ENCODE data around the gene FGFR4. TPM values are rescaled to one million over a fixed set of nuclear protein-coding genes. Genes with fewer than 3 reads are reported as not detected.
"Not testable (repeated sequence)": the region's sequence is repeated elsewhere in the genome, so short reads cannot be mapped to it uniquely, and the experiment has no call there.

Gene FGFR4
- polyA plus RNA-seq, 4 donors, result 7.6 to 118 (median 39.7) TPM

DNA sequence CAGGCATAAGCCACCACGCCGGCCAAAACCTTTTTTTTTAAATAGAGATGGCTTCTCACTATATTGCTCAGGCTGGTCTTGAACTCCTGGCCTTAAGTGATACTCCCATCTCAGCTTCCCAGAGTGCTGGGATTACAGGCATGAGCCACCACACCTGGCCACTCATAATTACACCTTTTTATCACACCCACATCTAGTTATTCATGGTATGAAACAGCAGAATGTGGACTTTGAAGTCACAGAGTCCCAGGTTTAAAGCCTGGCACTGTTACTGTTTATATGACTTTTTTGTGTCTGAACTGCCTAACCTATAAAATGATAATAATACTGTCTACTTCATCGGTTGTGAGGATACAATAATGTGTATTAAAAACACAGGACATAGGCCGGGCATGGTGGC lies 41.1 kb upstream of the FGFR4 start:
- Histone ChIP-seq H3K27me3 (ENCODE audit: control insufficient read depth in 3 of 3, insufficient read depth in 3 of 3, low read length in 3 of 3) (no peaks in the 10 kb centered on the region), H3K4me3 (ENCODE audit: low read depth in 1 of 3, low read length in 3 of 3) (no peak overlapping the region), H3K9me3 (ENCODE audit: control insufficient read depth in 2 of 2, insufficient read depth in 1 of 2, low read depth in 1 of 2, low read length in 1 of 2) (no peaks in the 10 kb centered on the region), H3K36me3 (ENCODE audit: control insufficient read depth in 3 of 3, insufficient read depth in 2 of 3, low read depth in 1 of 3, low read length in 3 of 3) (peaks cover 4 to 42% (median 6%) of the 10 kb centered on the region in 3 donors), H3K4me1 (ENCODE audit: control insufficient read depth in 3 of 3, insufficient read depth in 2 of 3, low read depth in 1 of 3, low read length in 2 of 3) (peaks cover 0 to 16% (median 0%) of the 10 kb centered on the region in 3 donors), H3K27ac (ENCODE audit: low read depth in 1 of 3, low read length in 2 of 3) (peak overlapping the region in 1 of 3 donors; percentile 86)
- WGBS, 3 donors, result 52 to 76% (median 56%) methylated on average over 4 of the region's 4 CpGs
- FAIRE-seq, result no peak
- peak; percentile 76 to 88 for DNase-seq

DNA sequence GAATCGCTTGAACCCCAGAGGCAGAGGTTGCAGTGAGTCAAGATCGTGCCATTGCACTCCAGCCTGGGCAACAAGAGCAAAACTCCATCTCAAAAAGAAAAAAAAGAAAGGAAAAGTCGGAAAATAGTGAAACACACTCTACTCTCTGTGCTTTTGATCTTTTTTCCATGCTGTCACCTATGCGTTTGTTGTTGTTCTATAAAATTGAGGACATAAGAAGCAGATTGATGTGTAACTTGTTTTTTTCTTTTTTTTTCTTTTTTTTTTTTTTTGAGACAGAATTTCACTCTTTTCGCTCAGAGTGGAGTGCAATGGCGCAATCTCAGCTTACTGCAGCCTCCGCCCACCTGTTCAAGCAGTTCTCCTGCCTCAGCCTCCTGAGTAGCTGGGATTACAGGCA lies 38.2 kb upstream of the FGFR4 start:
- not testable (repeated sequence) for FAIRE-seq; H3K27ac ChIP-seq (ENCODE audit: low read depth in 1 of 3, low read length in 2 of 3); H3K4me3 ChIP-seq (ENCODE audit: low read depth in 1 of 3, low read length in 3 of 3); H3K27me3 ChIP-seq (ENCODE audit: control insufficient read depth in 3 of 3, insufficient read depth in 3 of 3, low read length in 3 of 3); H3K9me3 ChIP-seq (ENCODE audit: control insufficient read depth in 2 of 2, insufficient read depth in 1 of 2, low read depth in 1 of 2, low read length in 1 of 2); DNase-seq
- Histone ChIP-seq H3K36me3 (ENCODE audit: control insufficient read depth in 3 of 3, insufficient read depth in 2 of 3, low read depth in 1 of 3, low read length in 3 of 3) (peaks cover 7 to 46% (median 11%) of the 10 kb centered on the region in 3 donors), H3K4me1 (ENCODE audit: control insufficient read depth in 3 of 3, insufficient read depth in 2 of 3, low read depth in 1 of 3, low read length in 2 of 3) (peaks cover 0 to 16% (median 0%) of the 10 kb centered on the region in 3 donors)
- 94 to 96% (median 96%) methylated on average over 7 of the region's 7 CpGs for WGBS, 3 donors

DNA sequence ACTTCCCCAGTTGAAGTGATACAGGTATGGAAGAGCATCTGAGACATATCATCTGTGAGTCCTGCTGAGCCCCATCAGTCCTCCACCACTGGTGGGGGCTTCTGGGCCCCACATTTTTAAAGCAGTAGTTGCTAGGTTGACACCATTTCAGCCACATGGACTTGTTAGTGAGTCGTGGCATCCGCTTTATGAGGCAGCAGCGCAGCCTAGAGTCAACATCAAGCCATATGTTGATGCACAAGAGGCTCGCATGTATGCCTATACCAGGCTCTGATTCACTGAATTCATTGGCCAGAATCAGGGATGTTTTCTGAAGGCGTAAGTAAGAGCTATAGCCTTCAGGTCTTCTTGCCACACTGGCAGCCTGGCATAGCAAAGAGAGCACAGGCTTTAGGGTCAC lies 37.4 kb upstream of the FGFR4 start:
- H3K4me3 ChIP-seq (ENCODE audit: low read depth in 1 of 3, low read length in 3 of 3), result no peak overlapping the region
- no peak for FAIRE-seq
- no peaks in the 10 kb centered on the region for H3K27me3 ChIP-seq (ENCODE audit: control insufficient read depth in 3 of 3, insufficient read depth in 3 of 3, low read length in 3 of 3)
- no peaks in the 10 kb centered on the region for H3K9me3 ChIP-seq (ENCODE audit: control insufficient read depth in 2 of 2, insufficient read depth in 1 of 2, low read depth in 1 of 2, low read length in 1 of 2)
- DNase-seq, result no peak
- no peak overlapping the region for H3K27ac ChIP-seq (ENCODE audit: low read depth in 1 of 3, low read length in 2 of 3)
- peaks cover 7 to 49% (median 9%) of the 10 kb centered on the region in 3 donors for H3K36me3 ChIP-seq (ENCODE audit: control insufficient read depth in 3 of 3, insufficient read depth in 2 of 3, low read depth in 1 of 3, low read length in 3 of 3)
- WGBS, 3 donors, result 91 to 95% (median 94%) methylated on average over 5 of the region's 5 CpGs
- peaks cover 0 to 12% (median 0%) of the 10 kb centered on the region in 3 donors for H3K4me1 ChIP-seq (ENCODE audit: control insufficient read depth in 3 of 3, insufficient read depth in 2 of 3, low read depth in 1 of 3, low read length in 2 of 3)

DNA sequence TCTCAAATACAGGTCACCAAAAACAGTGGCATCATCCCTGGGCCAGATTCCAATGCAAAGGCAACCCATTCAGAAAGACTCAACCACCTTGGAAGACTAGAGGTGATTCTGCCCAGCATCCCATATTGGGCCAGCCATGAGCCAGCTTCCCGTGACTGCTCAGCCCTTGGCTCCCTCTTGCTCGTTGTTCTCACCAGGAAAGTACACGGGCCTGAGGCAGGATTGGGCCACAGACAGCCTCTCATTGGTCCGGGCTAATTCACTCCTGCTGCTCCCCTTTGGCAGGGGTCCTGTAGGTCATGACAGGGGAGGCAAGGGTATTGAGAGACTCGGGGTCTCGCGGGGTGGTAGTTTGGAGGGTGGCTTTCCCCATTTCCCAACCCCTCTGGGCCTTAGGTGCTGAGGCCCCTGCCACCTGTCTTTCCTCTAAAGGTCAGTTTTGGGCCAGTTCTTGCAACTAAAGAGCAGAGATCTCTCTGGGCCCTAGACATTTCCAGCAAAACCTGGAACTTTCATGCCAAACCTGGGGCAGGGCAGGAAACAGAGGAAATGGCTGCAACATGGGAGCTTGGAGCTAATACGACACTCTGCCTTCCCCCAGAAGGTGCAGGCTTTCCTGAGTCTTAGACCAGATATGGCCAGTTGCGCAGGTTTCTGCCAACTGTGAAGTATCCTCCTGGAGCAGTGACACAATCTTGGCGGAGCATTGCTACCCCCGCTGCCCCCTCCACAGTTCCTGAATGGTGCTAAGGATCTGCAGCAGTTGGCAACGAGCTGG lies 22.0 kb upstream of the FGFR4 start:
- no peaks in the 10 kb centered on the region for H3K9me3 ChIP-seq (ENCODE audit: control insufficient read depth in 2 of 2, insufficient read depth in 1 of 2, low read depth in 1 of 2, low read length in 1 of 2)
- H3K36me3 ChIP-seq (ENCODE audit: control insufficient read depth in 3 of 3, insufficient read depth in 2 of 3, low read depth in 1 of 3, low read length in 3 of 3), result peaks cover 0 to 41% (median 3%) of the 10 kb centered on the region in 3 donors
- FAIRE-seq (no peak), DNase-seq (no peak)
- WGBS, 3 donors, result 83 to 96% (median 90%) methylated on average over 12 of the region's 12 CpGs
- H3K4me1 ChIP-seq (ENCODE audit: control insufficient read depth in 3 of 3, insufficient read depth in 2 of 3, low read depth in 1 of 3, low read length in 2 of 3), result peaks cover 0 to 41% (median 0%) of the 10 kb centered on the region in 3 donors
- peak overlapping the region in 1 of 3 donors; percentile 71 for H3K27ac ChIP-seq (ENCODE audit: low read depth in 1 of 3, low read length in 2 of 3)
- no peak overlapping the region for H3K4me3 ChIP-seq (ENCODE audit: low read depth in 1 of 3, low read length in 3 of 3)
- no peaks in the 10 kb centered on the region for H3K27me3 ChIP-seq (ENCODE audit: control insufficient read depth in 3 of 3, insufficient read depth in 3 of 3, low read length in 3 of 3)

DNA sequence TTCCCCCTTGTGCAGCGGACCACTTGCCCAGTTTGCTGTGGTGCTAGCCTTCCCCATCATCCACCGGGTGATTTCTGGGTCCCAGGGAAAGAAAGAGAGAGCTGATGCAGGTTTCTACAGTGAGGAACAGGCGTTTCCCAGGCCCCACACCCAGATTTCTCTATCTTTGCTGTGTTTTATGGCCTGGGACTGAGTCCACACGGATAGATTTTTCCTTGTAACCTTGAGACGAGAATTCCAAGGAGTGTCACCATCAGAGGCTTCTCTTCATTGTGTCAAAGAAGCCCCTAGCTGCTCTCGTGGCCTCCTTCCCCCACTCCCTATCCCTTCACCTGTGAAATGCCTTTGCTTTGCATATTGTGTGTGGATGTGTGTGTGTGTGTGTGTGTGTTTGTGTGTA lies 21.2 kb upstream of the FGFR4 start:
- Histone ChIP-seq H3K4me3 (ENCODE audit: low read depth in 1 of 3, low read length in 3 of 3) (no peak overlapping the region), H3K27ac (ENCODE audit: low read depth in 1 of 3, low read length in 2 of 3) (peak overlapping the region in 1 of 3 donors; percentile 71), H3K9me3 (ENCODE audit: control insufficient read depth in 2 of 2, insufficient read depth in 1 of 2, low read depth in 1 of 2, low read length in 1 of 2) (no peaks in the 10 kb centered on the region), H3K36me3 (ENCODE audit: control insufficient read depth in 3 of 3, insufficient read depth in 2 of 3, low read depth in 1 of 3, low read length in 3 of 3) (peaks cover 0 to 38% (median 3%) of the 10 kb centered on the region in 3 donors), H3K4me1 (ENCODE audit: control insufficient read depth in 3 of 3, insufficient read depth in 2 of 3, low read depth in 1 of 3, low read length in 2 of 3) (peaks cover 0 to 41% (median 0%) of the 10 kb centered on the region in 3 donors), H3K27me3 (ENCODE audit: control insufficient read depth in 3 of 3, insufficient read depth in 3 of 3, low read length in 3 of 3) (no peaks in the 10 kb centered on the region)
- no peak for FAIRE-seq
- WGBS, 3 donors, result 47 to 71% (median 57%) methylated on average over 6 of the region's 6 CpGs
- DNase-seq, result peak; percentile 28 to 78

DNA sequence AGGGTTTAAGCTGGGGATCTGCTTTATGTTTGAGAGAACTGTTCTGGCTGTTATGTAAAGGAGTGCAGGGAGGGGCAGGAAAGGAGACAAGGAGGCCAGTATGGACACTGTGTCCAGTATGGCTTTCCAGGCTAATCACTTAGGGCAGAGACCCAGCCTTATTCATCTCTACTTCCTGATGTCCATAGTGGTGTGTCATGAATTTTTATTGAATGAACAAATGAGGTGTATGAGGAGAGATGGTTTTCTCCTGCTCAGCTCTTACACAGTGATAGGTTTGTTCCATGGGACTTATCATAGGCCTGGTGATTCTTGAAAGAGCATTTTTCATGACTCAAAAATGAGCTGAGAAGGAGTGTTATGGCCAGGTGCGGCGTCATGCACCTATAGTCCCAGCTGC lies 20.5 kb upstream of the FGFR4 start:
- H3K36me3 ChIP-seq (ENCODE audit: control insufficient read depth in 3 of 3, insufficient read depth in 2 of 3, low read depth in 1 of 3, low read length in 3 of 3), result peaks cover 0 to 38% (median 3%) of the 10 kb centered on the region in 3 donors
- no peak for FAIRE-seq
- H3K4me3 ChIP-seq (ENCODE audit: low read depth in 1 of 3, low read length in 3 of 3), result no peak overlapping the region
- DNase-seq, result no peak
- H3K4me1 ChIP-seq (ENCODE audit: control insufficient read depth in 3 of 3, insufficient read depth in 2 of 3, low read depth in 1 of 3, low read length in 2 of 3), result peaks cover 0 to 41% (median 0%) of the 10 kb centered on the region in 3 donors
- peak overlapping the region in 1 of 3 donors; percentile 71 for H3K27ac ChIP-seq (ENCODE audit: low read depth in 1 of 3, low read length in 2 of 3)
- no peaks in the 10 kb centered on the region for H3K9me3 ChIP-seq (ENCODE audit: control insufficient read depth in 2 of 2, insufficient read depth in 1 of 2, low read depth in 1 of 2, low read length in 1 of 2)
- H3K27me3 ChIP-seq (ENCODE audit: control insufficient read depth in 3 of 3, insufficient read depth in 3 of 3, low read length in 3 of 3), result no peaks in the 10 kb centered on the region
- 95 to 97% (median 96%) methylated on average over 2 of the region's 2 CpGs for WGBS, 3 donors

DNA sequence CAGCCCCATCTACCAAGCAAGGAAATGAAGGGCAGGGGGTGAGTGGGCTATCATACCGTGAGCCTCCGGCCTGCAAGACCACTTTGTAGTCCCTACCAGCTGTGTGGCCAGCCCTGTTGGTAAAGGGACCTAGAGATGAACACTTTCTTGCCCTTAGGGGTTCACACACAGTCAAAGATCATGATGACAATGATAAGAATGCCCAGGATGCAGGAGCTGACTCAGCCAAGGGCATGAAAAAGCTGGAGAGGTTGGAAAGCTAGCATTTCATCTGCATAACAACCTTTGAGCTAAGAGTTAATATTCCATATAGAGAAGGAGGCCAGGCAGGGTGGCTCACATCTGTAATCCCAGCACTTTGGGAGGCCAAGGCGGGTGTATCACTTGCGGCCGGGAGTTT lies 19.2 kb upstream of the FGFR4 start:
- peaks cover 0 to 50% (median 3%) of the 10 kb centered on the region in 3 donors for H3K4me1 ChIP-seq (ENCODE audit: control insufficient read depth in 3 of 3, insufficient read depth in 2 of 3, low read depth in 1 of 3, low read length in 2 of 3)
- H3K9me3 ChIP-seq (ENCODE audit: control insufficient read depth in 2 of 2, insufficient read depth in 1 of 2, low read depth in 1 of 2, low read length in 1 of 2), result no peaks in the 10 kb centered on the region
- FAIRE-seq (no peak), DNase-seq (peak; percentile 26 to 70)
- 94 to 96% (median 96%) methylated on average over 5 of the region's 5 CpGs for WGBS, 3 donors
- peaks cover 0 to 35% (median 3%) of the 10 kb centered on the region in 3 donors for H3K36me3 ChIP-seq (ENCODE audit: control insufficient read depth in 3 of 3, insufficient read depth in 2 of 3, low read depth in 1 of 3, low read length in 3 of 3)
- no peaks in the 10 kb centered on the region for H3K27me3 ChIP-seq (ENCODE audit: control insufficient read depth in 3 of 3, insufficient read depth in 3 of 3, low read length in 3 of 3)
- peak overlapping the region in 1 of 3 donors; percentile 72 for H3K27ac ChIP-seq (ENCODE audit: low read depth in 1 of 3, low read length in 2 of 3)
- no peak overlapping the region for H3K4me3 ChIP-seq (ENCODE audit: low read depth in 1 of 3, low read length in 3 of 3)

DNA sequence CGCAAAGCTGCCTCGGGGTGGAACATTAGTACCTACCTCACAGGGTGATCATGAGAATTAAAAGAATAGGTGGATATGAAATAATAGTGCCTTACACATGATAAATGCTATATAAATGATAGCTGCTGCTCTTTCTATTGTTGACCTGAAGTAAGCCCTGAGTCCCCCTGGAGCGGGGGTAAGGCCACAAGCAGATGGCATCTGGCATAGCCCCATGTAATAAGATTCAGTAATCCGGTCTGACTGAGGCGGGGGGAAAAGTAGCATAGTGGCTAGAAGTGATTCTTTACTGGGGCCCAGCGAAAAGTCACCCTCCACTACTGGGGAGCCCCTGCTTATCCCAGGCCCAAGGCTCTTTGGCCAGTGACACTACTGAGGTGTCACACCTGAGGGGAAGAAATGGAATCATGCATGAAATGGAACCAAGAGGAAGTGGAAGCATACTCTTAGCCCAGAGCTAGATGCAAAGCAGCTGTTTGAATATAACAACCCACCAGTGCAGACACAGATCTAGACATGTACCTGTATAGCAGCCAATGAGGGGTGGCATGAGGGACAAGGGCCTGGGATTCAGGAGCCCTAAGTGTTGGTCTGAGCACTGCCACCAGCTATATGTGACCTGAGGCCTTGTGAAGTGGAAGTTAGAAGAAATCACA lies 16.1 kb upstream of the FGFR4 start:
- FAIRE-seq (no peak), DNase-seq (no peak)
- H3K27me3 ChIP-seq (ENCODE audit: control insufficient read depth in 3 of 3, insufficient read depth in 3 of 3, low read length in 3 of 3), result no peaks in the 10 kb centered on the region
- peaks cover 0 to 18% (median 0%) of the 10 kb centered on the region in 3 donors for H3K36me3 ChIP-seq (ENCODE audit: control insufficient read depth in 3 of 3, insufficient read depth in 2 of 3, low read depth in 1 of 3, low read length in 3 of 3)
- WGBS, 3 donors, result 92 to 96% (median 93%) methylated on average over 6 of the region's 6 CpGs
- H3K4me1 ChIP-seq (ENCODE audit: control insufficient read depth in 3 of 3, insufficient read depth in 2 of 3, low read depth in 1 of 3, low read length in 2 of 3), result peaks cover 0 to 38% (median 3%) of the 10 kb centered on the region in 3 donors
- H3K27ac ChIP-seq (ENCODE audit: low read depth in 1 of 3, low read length in 2 of 3), result no peak overlapping the region
- H3K4me3 ChIP-seq (ENCODE audit: low read depth in 1 of 3, low read length in 3 of 3), result no peak overlapping the region
- no peaks in the 10 kb centered on the region for H3K9me3 ChIP-seq (ENCODE audit: control insufficient read depth in 2 of 2, insufficient read depth in 1 of 2, low read depth in 1 of 2, low read length in 1 of 2)
